ENCODE data around the gene ZSCAN22.

- TF ChIP-seq POLR2AphosphoS5 (IDR thresholded peaks at IDR 0.05; ENCODE audit: insufficient read depth, low read depth, low read length) (no peak), POLR2A (IDR thresholded peaks at IDR 0.05; ENCODE audit: low read depth, low read length) (no peak), EZH2 (IDR thresholded peaks at IDR 0.05; ENCODE audit: borderline replicate concordance, low read depth, low read length, severe bottlenecking) (no peak), JUN (IDR thresholded peaks at IDR 0.05; ENCODE audit: borderline replicate concordance, insufficient read depth, insufficient read length, low read depth) (no peak), MAX (IDR thresholded peaks at IDR 0.05; ENCODE audit: insufficient read depth, insufficient read length) (no peak)
- TF ChIP-seq, protein P1, sequence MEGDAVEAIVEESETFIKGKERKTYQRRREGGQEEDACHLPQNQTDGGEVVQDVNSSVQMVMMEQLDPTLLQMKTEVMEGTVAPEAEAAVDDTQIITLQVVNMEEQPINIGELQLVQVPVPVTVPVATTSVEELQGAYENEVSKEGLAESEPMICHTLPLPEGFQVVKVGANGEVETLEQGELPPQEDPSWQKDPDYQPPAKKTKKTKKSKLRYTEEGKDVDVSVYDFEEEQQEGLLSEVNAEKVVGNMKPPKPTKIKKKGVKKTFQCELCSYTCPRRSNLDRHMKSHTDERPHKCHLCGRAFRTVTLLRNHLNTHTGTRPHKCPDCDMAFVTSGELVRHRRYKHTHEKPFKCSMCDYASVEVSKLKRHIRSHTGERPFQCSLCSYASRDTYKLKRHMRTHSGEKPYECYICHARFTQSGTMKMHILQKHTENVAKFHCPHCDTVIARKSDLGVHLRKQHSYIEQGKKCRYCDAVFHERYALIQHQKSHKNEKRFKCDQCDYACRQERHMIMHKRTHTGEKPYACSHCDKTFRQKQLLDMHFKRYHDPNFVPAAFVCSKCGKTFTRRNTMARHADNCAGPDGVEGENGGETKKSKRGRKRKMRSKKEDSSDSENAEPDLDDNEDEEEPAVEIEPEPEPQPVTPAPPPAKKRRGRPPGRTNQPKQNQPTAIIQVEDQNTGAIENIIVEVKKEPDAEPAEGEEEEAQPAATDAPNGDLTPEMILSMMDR (IDR thresholded peaks at IDR 0.05; ENCODE audit: extremely low read depth in 1 of 2, insufficient read depth in 1 of 2, low read depth in 1 of 2, low read length in 2 of 2): no peak
Observed at GRCh38 chr19:58330458-58330857, 3.7 kb downstream of the ZSCAN22 start.
